HFF-Myc (cell line): Measurements from ENCODE around the gene CSTPP1.

Source experiments
- DNase-seq: peaks from one replicate; pipeline ENCODE4 v3.0.0-alpha.2; 2011; ENCODE audit warnings: low read depth; ENCODE audit errors: extremely low read depth
- H3K4me3 ChIP-seq: replicated peaks from 2 replicates; pipeline ENCODE4 v1.5.1; 2011; ENCODE audit warnings: low read depth, mild to moderate bottlenecking, control low read depth, low read length
- CTCF ChIP-seq: IDR thresholded peaks from 2 replicates; pipeline ENCODE4 v1.5.1; 2012; ENCODE audit warnings: mild to moderate bottlenecking, low read depth, low read length, control low read depth; ENCODE audit errors: missing control alignments

The CSTPP1 gene

GRCh38 chr11:47028195-47029093 lies 91.9 kb downstream of the CSTPP1 start:
- H3K4me3 ChIP-seq, result no peak overlapping the region
- no peak for TF ChIP-seq CTCF
- no peak for DNase-seq

- DNase-seq, result peak; percentile 59
- H3K4me3 ChIP-seq, result no peak overlapping the region
- no peak for TF ChIP-seq CTCF
Observed at GRCh38 chr11:47033439-47033838, 96.9 kb downstream of the CSTPP1 start.

GRCh38 chr11:47034091-47034490 lies 97.5 kb downstream of the CSTPP1 start:
- H3K4me3 ChIP-seq, result no peak overlapping the region
- no peak for TF ChIP-seq CTCF
- DNase-seq, result no peak

- no peak for DNase-seq
- H3K4me3 ChIP-seq, result no peak overlapping the region
- TF ChIP-seq CTCF, result no peak
Observed at GRCh38 chr11:47035108-47035507, 98.5 kb downstream of the CSTPP1 start.

GRCh38 chr11:47044119-47044518 lies 107.6 kb downstream of the CSTPP1 start:
- TF ChIP-seq CTCF, result no peak
- H3K4me3 ChIP-seq, result no peak overlapping the region
- no peak for DNase-seq

- TF ChIP-seq CTCF, result no peak
- no peak overlapping the region for H3K4me3 ChIP-seq
- DNase-seq, result no peak
Observed at GRCh38 chr11:47047972-47048371, 111.4 kb downstream of the CSTPP1 start.
